ENCODE measurements around the gene PHACTR3. TPM values are rescaled to one million over a fixed set of nuclear protein-coding genes. Genes with fewer than 3 reads are reported as not detected.

The PHACTR3 gene
- total RNA-seq, 1 experiment from 2014 or later: not detected

- Histone ChIP-seq H3K4me2 (ENCODE audit: low read depth, low read length, poor library complexity, severe bottlenecking) (no peak overlapping the region), H4K20me1 (ENCODE audit: insufficient read depth, low read depth, low read length) (no peaks in the 10 kb centered on the region), H3K4me3 (ENCODE audit: low read length) (no peak overlapping the region), H3K36me3 (ENCODE audit: insufficient read depth, low read length) (no peaks in the 10 kb centered on the region), H2AFZ (ENCODE audit: low read length) (no peak overlapping the region), H3K9me2 (replicated peaks; ENCODE audit: insufficient read depth, low read length) (no peaks in the 10 kb centered on the region), H3K27ac (ENCODE audit: low read length) (no peak overlapping the region), H3K9ac (ENCODE audit: low read length) (no peak overlapping the region), H3K4me1 (ENCODE audit: low read length) (peaks cover 11% of the 10 kb centered on the region), H3K9me3 (ENCODE audit: low read length) (no peaks in the 10 kb centered on the region), H3K79me2 (ENCODE audit: low read length) (no peaks in the 10 kb centered on the region), H3K27me3 (ENCODE audit: low read length) (no peaks in the 10 kb centered on the region; the same call in 1 of the 2 replicates)
- DNase-seq: no peak
These were observed 102.0 kb downstream of the PHACTR3 start for GRCh38 chr20:59706400-59706693.

- H3K36me3 ChIP-seq (ENCODE audit: insufficient read depth, low read length): no peaks in the 10 kb centered on the region
- H3K27ac ChIP-seq (ENCODE audit: low read length): no peak overlapping the region
- no peaks in the 10 kb centered on the region; the same call in 1 of the 2 replicates for H3K27me3 ChIP-seq (ENCODE audit: low read length)
- no peaks in the 10 kb centered on the region for H3K9me3 ChIP-seq (ENCODE audit: low read length)
- no peak overlapping the region for H3K4me3 ChIP-seq (ENCODE audit: low read length)
- no peak overlapping the region for H3K9ac ChIP-seq (ENCODE audit: low read length)
- no peaks in the 10 kb centered on the region for H4K20me1 ChIP-seq (ENCODE audit: insufficient read depth, low read depth, low read length)
- no peaks in the 10 kb centered on the region for H3K9me2 ChIP-seq (replicated peaks; ENCODE audit: insufficient read depth, low read length)
- peaks cover 11% of the 10 kb centered on the region for H3K4me1 ChIP-seq (ENCODE audit: low read length)
- no peak overlapping the region for H2AFZ ChIP-seq (ENCODE audit: low read length)
- DNase-seq: no peak
- H3K4me2 ChIP-seq (ENCODE audit: low read depth, low read length, poor library complexity, severe bottlenecking): no peak overlapping the region
- no peaks in the 10 kb centered on the region for H3K79me2 ChIP-seq (ENCODE audit: low read length)
These were observed 104.0 kb downstream of the PHACTR3 start for GRCh38 chr20:59708326-59708725.

- Histone ChIP-seq H2AFZ (ENCODE audit: low read length) (no peak overlapping the region), H3K27me3 (ENCODE audit: low read length) (peaks cover 4% of the 10 kb centered on the region; the same call in 1 of the 2 replicates), H3K9ac (ENCODE audit: low read length) (no peak overlapping the region), H4K20me1 (ENCODE audit: insufficient read depth, low read depth, low read length) (no peaks in the 10 kb centered on the region), H3K4me1 (ENCODE audit: low read length) (peaks cover 11% of the 10 kb centered on the region), H3K9me2 (replicated peaks; ENCODE audit: insufficient read depth, low read length) (no peaks in the 10 kb centered on the region), H3K36me3 (ENCODE audit: insufficient read depth, low read length) (no peaks in the 10 kb centered on the region), H3K4me2 (ENCODE audit: low read depth, low read length, poor library complexity, severe bottlenecking) (no peak overlapping the region), H3K79me2 (ENCODE audit: low read length) (no peaks in the 10 kb centered on the region), H3K9me3 (ENCODE audit: low read length) (no peaks in the 10 kb centered on the region), H3K27ac (ENCODE audit: low read length) (no peak overlapping the region), H3K4me3 (ENCODE audit: low read length) (no peak overlapping the region)
- no peak for DNase-seq
These were observed 105.3 kb downstream of the PHACTR3 start for GRCh38 chr20:59709636-59710035.

GRCh38 chr20:59718071-59718470 is 113.7 kb downstream of the PHACTR3 start:
- no peaks in the 10 kb centered on the region for H3K36me3 ChIP-seq (ENCODE audit: insufficient read depth, low read length)
- no peaks in the 10 kb centered on the region for H3K9me3 ChIP-seq (ENCODE audit: low read length)
- DNase-seq: no peak
- no peak overlapping the region for H3K4me2 ChIP-seq (ENCODE audit: low read depth, low read length, poor library complexity, severe bottlenecking)
- H3K9me2 ChIP-seq (replicated peaks; ENCODE audit: insufficient read depth, low read length): no peaks in the 10 kb centered on the region
- no peaks in the 10 kb centered on the region for H4K20me1 ChIP-seq (ENCODE audit: insufficient read depth, low read depth, low read length)
- peaks cover 4% of the 10 kb centered on the region; the same call in 1 of the 2 replicates for H3K27me3 ChIP-seq (ENCODE audit: low read length)
- H3K4me3 ChIP-seq (ENCODE audit: low read length): no peak overlapping the region
- no peak overlapping the region for H3K9ac ChIP-seq (ENCODE audit: low read length)
- H3K4me1 ChIP-seq (ENCODE audit: low read length): peaks cover 8% of the 10 kb centered on the region
- H2AFZ ChIP-seq (ENCODE audit: low read length): no peak overlapping the region
- no peak overlapping the region for H3K27ac ChIP-seq (ENCODE audit: low read length)
- no peaks in the 10 kb centered on the region for H3K79me2 ChIP-seq (ENCODE audit: low read length)

- no peaks in the 10 kb centered on the region for H3K9me2 ChIP-seq (replicated peaks; ENCODE audit: insufficient read depth, low read length)
- H3K9ac ChIP-seq (ENCODE audit: low read length): no peak overlapping the region
- no peak overlapping the region for H3K27ac ChIP-seq (ENCODE audit: low read length)
- H3K4me3 ChIP-seq (ENCODE audit: low read length): no peak overlapping the region
- H3K36me3 ChIP-seq (ENCODE audit: insufficient read depth, low read length): no peaks in the 10 kb centered on the region
- peaks cover under 1% of the 10 kb centered on the region; the same call in 1 of the 2 replicates for H3K27me3 ChIP-seq (ENCODE audit: low read length)
- H3K4me1 ChIP-seq (ENCODE audit: low read length): peaks cover 15% of the 10 kb centered on the region
- H3K9me3 ChIP-seq (ENCODE audit: low read length): no peaks in the 10 kb centered on the region
- no peak overlapping the region for H3K4me2 ChIP-seq (ENCODE audit: low read depth, low read length, poor library complexity, severe bottlenecking)
- no peaks in the 10 kb centered on the region for H4K20me1 ChIP-seq (ENCODE audit: insufficient read depth, low read depth, low read length)
- no peak overlapping the region for H2AFZ ChIP-seq (ENCODE audit: low read length)
- DNase-seq: no peak
- H3K79me2 ChIP-seq (ENCODE audit: low read length): no peaks in the 10 kb centered on the region
These were observed 114.4 kb downstream of the PHACTR3 start for GRCh38 chr20:59718751-59719150.

GRCh38 chr20:59720013-59720412 is 115.7 kb downstream of the PHACTR3 start:
- H4K20me1 ChIP-seq (ENCODE audit: insufficient read depth, low read depth, low read length): no peaks in the 10 kb centered on the region; the same call in 1 of the 2 replicates
- H3K9me2 ChIP-seq (replicated peaks; ENCODE audit: insufficient read depth, low read length): no peaks in the 10 kb centered on the region
- no peaks in the 10 kb centered on the region for H3K36me3 ChIP-seq (ENCODE audit: insufficient read depth, low read length)
- no peak for DNase-seq
- no peak overlapping the region for H3K4me2 ChIP-seq (ENCODE audit: low read depth, low read length, poor library complexity, severe bottlenecking)
- H3K4me1 ChIP-seq (ENCODE audit: low read length): peaks cover 27% of the 10 kb centered on the region
- no peaks in the 10 kb centered on the region for H3K79me2 ChIP-seq (ENCODE audit: low read length)
- no peaks in the 10 kb centered on the region for H3K27me3 ChIP-seq (ENCODE audit: low read length)
- H3K27ac ChIP-seq (ENCODE audit: low read length): no peak overlapping the region
- no peak overlapping the region for H3K9ac ChIP-seq (ENCODE audit: low read length)
- no peak overlapping the region for H2AFZ ChIP-seq (ENCODE audit: low read length)
- no peaks in the 10 kb centered on the region for H3K9me3 ChIP-seq (ENCODE audit: low read length)
- no peak overlapping the region for H3K4me3 ChIP-seq (ENCODE audit: low read length)

GRCh38 chr20:59721386-59721785 is 117.0 kb downstream of the PHACTR3 start:
- peaks cover 27% of the 10 kb centered on the region for H3K4me1 ChIP-seq (ENCODE audit: low read length)
- H3K27me3 ChIP-seq (ENCODE audit: low read length): no peaks in the 10 kb centered on the region
- H3K4me3 ChIP-seq (ENCODE audit: low read length): no peak overlapping the region
- no peak overlapping the region for H3K4me2 ChIP-seq (ENCODE audit: low read depth, low read length, poor library complexity, severe bottlenecking)
- H3K9ac ChIP-seq (ENCODE audit: low read length): no peak overlapping the region
- no peaks in the 10 kb centered on the region; the same call in 1 of the 2 replicates for H4K20me1 ChIP-seq (ENCODE audit: insufficient read depth, low read depth, low read length)
- no peaks in the 10 kb centered on the region for H3K9me2 ChIP-seq (replicated peaks; ENCODE audit: insufficient read depth, low read length)
- no peaks in the 10 kb centered on the region for H3K79me2 ChIP-seq (ENCODE audit: low read length)
- H2AFZ ChIP-seq (ENCODE audit: low read length): no peak overlapping the region
- no peak overlapping the region for H3K27ac ChIP-seq (ENCODE audit: low read length)
- no peaks in the 10 kb centered on the region for H3K9me3 ChIP-seq (ENCODE audit: low read length)
- DNase-seq: no peak
- no peaks in the 10 kb centered on the region for H3K36me3 ChIP-seq (ENCODE audit: insufficient read depth, low read length)

GRCh38 chr20:59723108-59723500 is 118.8 kb downstream of the PHACTR3 start:
- Histone ChIP-seq H3K9ac (ENCODE audit: low read length) (no peak overlapping the region), H3K79me2 (ENCODE audit: low read length) (no peaks in the 10 kb centered on the region), H4K20me1 (ENCODE audit: insufficient read depth, low read depth, low read length) (no peaks in the 10 kb centered on the region; the same call in 1 of the 2 replicates), H3K9me2 (replicated peaks; ENCODE audit: insufficient read depth, low read length) (no peaks in the 10 kb centered on the region), H2AFZ (ENCODE audit: low read length) (no peak overlapping the region), H3K4me3 (ENCODE audit: low read length) (no peak overlapping the region), H3K4me2 (ENCODE audit: low read depth, low read length, poor library complexity, severe bottlenecking) (peak overlapping the region; percentile 44), H3K9me3 (ENCODE audit: low read length) (no peaks in the 10 kb centered on the region), H3K27me3 (ENCODE audit: low read length) (no peaks in the 10 kb centered on the region), H3K36me3 (ENCODE audit: insufficient read depth, low read length) (no peaks in the 10 kb centered on the region), H3K27ac (ENCODE audit: low read length) (no peak overlapping the region), H3K4me1 (ENCODE audit: low read length) (peaks cover 27% of the 10 kb centered on the region)
- DNase-seq: peak; percentile 62
